Hepatocyte (in vitro differentiated cells): Measurements from ENCODE around the gene DXO.
"Not testable (repeated sequence)": the region's sequence is repeated elsewhere in the genome, so short reads cannot be mapped to it uniquely, and the experiment has no call there.

Experiments used
- EZH2 ChIP-seq: fragments of 200-600 bp; sonication (generic); IDR thresholded peaks from 2 replicates; pipeline ENCODE4 v1.6.1; 2016; ENCODE audit warnings: antibody characterized with exemption, mild to moderate bottlenecking, borderline replicate concordance
- EZH2phosphoT487 ChIP-seq: fragments of 200-600 bp; sonication (generic); IDR thresholded peaks from one replicate; pipeline ENCODE4 v1.6.1; 2018; ENCODE audit warnings: antibody characterized with exemption, mild to moderate bottlenecking, low read depth, moderate library complexity; ENCODE audit not compliant: unreplicated experiment, severe bottlenecking
- TF ChIP-seq, protein P1 (sequence below): fragments of 200-600 bp; sonication (generic); IDR thresholded peaks from 2 replicates; pipeline ENCODE4 v1.5.1; 2016; ENCODE audit warnings: antibody characterized with exemption, mild to moderate bottlenecking; ENCODE audit not compliant: poor library complexity

- TF ChIP-seq EZH2, EZH2phosphoT487: not testable (repeated sequence)
- TF ChIP-seq, protein P1, sequence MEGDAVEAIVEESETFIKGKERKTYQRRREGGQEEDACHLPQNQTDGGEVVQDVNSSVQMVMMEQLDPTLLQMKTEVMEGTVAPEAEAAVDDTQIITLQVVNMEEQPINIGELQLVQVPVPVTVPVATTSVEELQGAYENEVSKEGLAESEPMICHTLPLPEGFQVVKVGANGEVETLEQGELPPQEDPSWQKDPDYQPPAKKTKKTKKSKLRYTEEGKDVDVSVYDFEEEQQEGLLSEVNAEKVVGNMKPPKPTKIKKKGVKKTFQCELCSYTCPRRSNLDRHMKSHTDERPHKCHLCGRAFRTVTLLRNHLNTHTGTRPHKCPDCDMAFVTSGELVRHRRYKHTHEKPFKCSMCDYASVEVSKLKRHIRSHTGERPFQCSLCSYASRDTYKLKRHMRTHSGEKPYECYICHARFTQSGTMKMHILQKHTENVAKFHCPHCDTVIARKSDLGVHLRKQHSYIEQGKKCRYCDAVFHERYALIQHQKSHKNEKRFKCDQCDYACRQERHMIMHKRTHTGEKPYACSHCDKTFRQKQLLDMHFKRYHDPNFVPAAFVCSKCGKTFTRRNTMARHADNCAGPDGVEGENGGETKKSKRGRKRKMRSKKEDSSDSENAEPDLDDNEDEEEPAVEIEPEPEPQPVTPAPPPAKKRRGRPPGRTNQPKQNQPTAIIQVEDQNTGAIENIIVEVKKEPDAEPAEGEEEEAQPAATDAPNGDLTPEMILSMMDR: not testable (repeated sequence)
These were observed 34.1 kb upstream of the DXO start for GRCh38 chr6:32005991-32006529.
